CD14-positive monocyte (primary cell): ENCODE results near the gene GPR55. TPM values are rescaled to one million over a fixed set of nuclear protein-coding genes. Genes with fewer than 3 reads are reported as not detected.

ENCODE experiments used
- DNase-seq, 3 donors: peaks; one replicate each; pipeline ENCODE4 v3.0.0-alpha.2; 2011 to 2022
- H2AFZ ChIP-seq: 2 replicates; pipeline ENCODE4 v1.6.0; 2012; ENCODE audit warnings: mild to moderate bottlenecking, low read depth, low read length, inconsistent platforms; ENCODE audit not compliant: insufficient read depth, poor library complexity, severe bottlenecking
- H3K27ac ChIP-seq, 2 donors: 1 replicate in 1 of 2; 2 replicates in 1 of 2; pipeline ENCODE4 v1.5.1; 2012 to 2013; ENCODE audit warnings: low read length in 2 of 2, control low read depth in 1 of 2, inconsistent platforms in 1 of 2, low read depth in 1 of 2, mild to moderate bottlenecking in 1 of 2
- H3K27me3 ChIP-seq, 2 donors: one replicate each; pipeline versions ENCODE4 v1.6.0 to v1.6.1; 2011 to 2013; ENCODE audit warnings: low read length in 2 of 2; ENCODE audit not compliant: control insufficient read depth in 2 of 2, insufficient read depth in 2 of 2
- H3K36me3 ChIP-seq, 2 donors: replicated peaks in 1 of 2; 1 replicate in 1 of 2; 2 replicates in 1 of 2; pipeline versions ENCODE4 v1.5.1 to v1.6.1; 2012 to 2013; ENCODE audit warnings: low read length in 2 of 2, control low read depth in 1 of 2, inconsistent platforms in 1 of 2, mild to moderate bottlenecking in 1 of 2; ENCODE audit not compliant: insufficient read depth in 2 of 2, control insufficient read depth in 1 of 2
- H3K4me1 ChIP-seq, 2 donors: 1 replicate in 1 of 2; 2 replicates in 1 of 2; pipeline versions ENCODE4 v1.5.1 to v1.6.1; 2012 to 2013; ENCODE audit warnings: low read length in 2 of 2, control low read depth in 1 of 2, inconsistent platforms in 1 of 2, mild to moderate bottlenecking in 1 of 2, moderate library complexity in 1 of 2; ENCODE audit not compliant: insufficient read depth in 2 of 2, control insufficient read depth in 1 of 2
- H3K4me2 ChIP-seq: replicated peaks from 2 replicates; pipeline ENCODE3; 2012; ENCODE audit warnings: low read length, moderate library complexity, mild to moderate bottlenecking; ENCODE audit not compliant: poor library complexity, severe bottlenecking; ENCODE audit errors: extremely low read depth
- H3K4me3 ChIP-seq, 3 experiments: fragments of 200-600 bp in 1 of 3; sonication (generic) in 1 of 3; replicated peaks in 1 of 3; 1 replicate in 2 of 3; 2 replicates in 1 of 3; pipeline ENCODE4 v1.5.1; 2011 to 2013; ENCODE audit warnings: low read length in 3 of 3, mild to moderate bottlenecking in 3 of 3, control low read depth in 2 of 3, low read depth in 2 of 3, inconsistent platforms in 1 of 3, moderate library complexity in 1 of 3
- H3K79me2 ChIP-seq: 2 replicates; pipeline ENCODE4 v1.6.0; 2012; ENCODE audit warnings: mild to moderate bottlenecking, control low read depth, inconsistent platforms, low read length, moderate library complexity; ENCODE audit not compliant: insufficient read depth
- H3K9ac ChIP-seq: 2 replicates; pipeline ENCODE4 v1.6.0; 2017; ENCODE audit warnings: low read length, mild to moderate bottlenecking; ENCODE audit not compliant: insufficient read depth, poor library complexity, severe bottlenecking
- H3K9me3 ChIP-seq, 2 donors: replicated peaks in 1 of 2; 1 replicate in 1 of 2; 2 replicates in 1 of 2; pipeline versions ENCODE4 v1.5.1 to v1.6.1; 2012 to 2013; ENCODE audit warnings: low read length in 2 of 2, control low read depth in 1 of 2; ENCODE audit not compliant: control insufficient read depth in 1 of 2, insufficient read depth in 1 of 2
- H4K20me1 ChIP-seq: 2 replicates; pipeline ENCODE4 v1.6.0; 2012; ENCODE audit warnings: mild to moderate bottlenecking, low read length, control low read depth, moderate library complexity; ENCODE audit not compliant: insufficient read depth
- H3K27ac Mint-ChIP-seq, 7 donors: one replicate each; pipeline ENCODE4 v1.8.0; 2020; ENCODE audit warnings: mild to moderate bottlenecking in 7 of 7, mixed read lengths in 7 of 7, moderate library complexity in 6 of 7, inconsistent platforms in 2 of 7
- H3K27me3 Mint-ChIP-seq, 3 donors: one replicate each; pipeline ENCODE4 v1.8.0; 2021 to 2022; ENCODE audit warnings: low read depth in 3 of 3, mild to moderate bottlenecking in 3 of 3, mixed read lengths in 3 of 3, moderate library complexity in 3 of 3, inconsistent platforms in 1 of 3
- H3K36me3 Mint-ChIP-seq, 2 donors: one replicate each; pipeline ENCODE4 v1.8.0; 2020; ENCODE audit warnings: mixed read lengths in 2 of 2, inconsistent platforms in 1 of 2, mild to moderate bottlenecking in 1 of 2
- H3K4me1 Mint-ChIP-seq: one replicate; pipeline ENCODE4 v1.8.0; 2020; ENCODE audit warnings: mild to moderate bottlenecking, mixed read lengths
- H3K4me3 Mint-ChIP-seq, 2 donors: one replicate each; pipeline ENCODE4 v1.8.0; 2020; ENCODE audit warnings: mild to moderate bottlenecking in 2 of 2, mixed read lengths in 2 of 2, moderate library complexity in 1 of 2
- H3K9me3 Mint-ChIP-seq, 7 donors: one replicate each; pipeline ENCODE4 v1.8.0; 2020 to 2022; ENCODE audit warnings: mixed read lengths in 7 of 7, mild to moderate bottlenecking in 6 of 7, moderate library complexity in 6 of 7, inconsistent platforms in 2 of 7
- WGBS: methylation state at CpG from one replicate; pipeline ENCODE4 v1.1.5; 2013; ENCODE audit warnings: missing lambda C conversion rate; ENCODE audit not compliant: insufficient coverage; 5-methylcytosine and 5-hydroxymethylcytosine counted together
- intact Hi-C, 2 donors: fragments of 100-400 bp; cut with micrococcal nuclease; formaldehyde crosslinking; loops; one replicate each; pipeline versions ENCODE4 v1.15.0 to v1.15.1; 2023
- polyA plus RNA-seq, 3 donors: library from polyadenylated mRNA; depleted of rRNA in 1 of 3; unstranded in 2 of 3; stranded (reverse) in 1 of 3; fragments of 300-500 nt in 2 of 3; fragments of >200 nt in 1 of 3; fragmentation: Illumina TruSeq in 2 of 3; gene quantifications; 1 replicate in 2 of 3; 2 replicates in 1 of 3; pipeline ENCODE4 v1.2.3, GENCODE V29; 2012 to 2021
- TF ChIP-seq, protein P1 (sequence below): fragments of 200-600 bp; IDR thresholded peaks from one replicate; pipeline ENCODE4 v1.8.0; 2022; ENCODE audit warnings: antibody characterized with exemption, mild to moderate bottlenecking

The GPR55 gene
- polyA plus RNA-seq, 3 donors: 0.11 to 0.12 TPM; not detected in 1

DNA sequence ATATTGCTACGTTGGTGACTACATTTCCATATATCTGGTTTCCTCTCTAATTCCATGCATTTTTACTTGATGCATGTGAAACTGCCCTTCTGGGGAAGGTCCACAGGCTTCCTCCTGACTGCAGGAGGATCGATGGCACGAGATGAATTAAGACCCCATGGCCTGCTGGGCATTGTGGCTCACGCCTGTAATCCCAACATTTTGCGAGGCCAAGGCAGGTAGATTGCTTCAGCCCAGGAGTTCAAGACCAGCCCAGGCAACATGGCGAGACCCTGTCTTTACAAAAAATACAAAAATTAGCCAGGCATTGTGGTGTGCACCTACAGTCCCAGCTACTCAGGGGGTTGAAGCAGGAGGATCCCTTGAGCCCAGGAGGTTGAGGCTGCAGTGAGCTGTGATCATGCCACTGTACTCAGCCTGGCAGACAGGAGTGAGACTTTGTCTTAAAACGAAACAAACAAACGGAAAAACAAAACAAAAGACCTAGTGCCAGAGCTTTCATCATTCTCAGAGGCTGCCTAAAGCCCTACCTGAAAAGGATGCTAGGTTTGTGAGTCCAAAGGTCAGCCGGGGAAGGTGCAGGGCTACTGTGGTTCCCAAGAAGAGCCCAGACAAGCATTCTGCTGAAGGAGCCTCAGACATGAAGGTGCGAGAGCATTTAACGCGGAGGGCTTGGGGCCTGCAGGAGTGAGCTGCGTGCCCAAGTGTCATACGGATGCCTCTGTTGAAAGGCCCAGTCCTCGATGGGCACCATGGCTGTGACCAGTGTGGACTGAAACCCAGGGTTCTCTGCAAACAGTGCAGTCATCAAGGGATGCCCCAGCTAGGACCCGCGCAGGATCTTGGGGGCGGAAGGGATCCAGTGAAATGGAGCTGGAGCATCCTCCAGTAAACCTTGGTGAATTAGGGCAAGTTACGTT is 21.6 kb downstream of the GPR55 start:
- Mint-ChIP-seq H3K4me1 (peaks cover 5% of the 10 kb centered on the region), H3K27me3 (peaks cover 1 to 6% (median 2%) of the 10 kb centered on the region in 3 donors), H3K9me3 (no peaks in the 10 kb centered on the region), H3K27ac (peak overlapping the region in 1 of 7 donors; percentile 16), H3K36me3 (no peaks in the 10 kb centered on the region), H3K4me3 (no peak overlapping the region)
- Histone ChIP-seq H3K9ac (no peak overlapping the region), H4K20me1 (no peaks in the 10 kb centered on the region), H3K79me2 (no peaks in the 10 kb centered on the region), H3K9me3 (no peaks in the 10 kb centered on the region), H2AFZ (no peak overlapping the region), H3K36me3 (no peaks in the 10 kb centered on the region), H3K4me1 (peaks cover 0 to 7% of the 10 kb centered on the region in 2 donors), H3K27ac (no peak overlapping the region), H3K4me3 (no peak overlapping the region), H3K27me3 (no peaks in the 10 kb centered on the region), H3K4me2 (no peak overlapping the region)
- TF ChIP-seq, protein P1, sequence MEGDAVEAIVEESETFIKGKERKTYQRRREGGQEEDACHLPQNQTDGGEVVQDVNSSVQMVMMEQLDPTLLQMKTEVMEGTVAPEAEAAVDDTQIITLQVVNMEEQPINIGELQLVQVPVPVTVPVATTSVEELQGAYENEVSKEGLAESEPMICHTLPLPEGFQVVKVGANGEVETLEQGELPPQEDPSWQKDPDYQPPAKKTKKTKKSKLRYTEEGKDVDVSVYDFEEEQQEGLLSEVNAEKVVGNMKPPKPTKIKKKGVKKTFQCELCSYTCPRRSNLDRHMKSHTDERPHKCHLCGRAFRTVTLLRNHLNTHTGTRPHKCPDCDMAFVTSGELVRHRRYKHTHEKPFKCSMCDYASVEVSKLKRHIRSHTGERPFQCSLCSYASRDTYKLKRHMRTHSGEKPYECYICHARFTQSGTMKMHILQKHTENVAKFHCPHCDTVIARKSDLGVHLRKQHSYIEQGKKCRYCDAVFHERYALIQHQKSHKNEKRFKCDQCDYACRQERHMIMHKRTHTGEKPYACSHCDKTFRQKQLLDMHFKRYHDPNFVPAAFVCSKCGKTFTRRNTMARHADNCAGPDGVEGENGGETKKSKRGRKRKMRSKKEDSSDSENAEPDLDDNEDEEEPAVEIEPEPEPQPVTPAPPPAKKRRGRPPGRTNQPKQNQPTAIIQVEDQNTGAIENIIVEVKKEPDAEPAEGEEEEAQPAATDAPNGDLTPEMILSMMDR: no peak
- no peak for DNase-seq
- intact Hi-C loops: loop anchor here in 1 of 2 donors (2.0 kb wide), 1 partner anchor 83 kb away; no protein-coding TSS in a partner anchor
- 88% methylated on average over 17 of the region's 19 CpGs for WGBS

DNA sequence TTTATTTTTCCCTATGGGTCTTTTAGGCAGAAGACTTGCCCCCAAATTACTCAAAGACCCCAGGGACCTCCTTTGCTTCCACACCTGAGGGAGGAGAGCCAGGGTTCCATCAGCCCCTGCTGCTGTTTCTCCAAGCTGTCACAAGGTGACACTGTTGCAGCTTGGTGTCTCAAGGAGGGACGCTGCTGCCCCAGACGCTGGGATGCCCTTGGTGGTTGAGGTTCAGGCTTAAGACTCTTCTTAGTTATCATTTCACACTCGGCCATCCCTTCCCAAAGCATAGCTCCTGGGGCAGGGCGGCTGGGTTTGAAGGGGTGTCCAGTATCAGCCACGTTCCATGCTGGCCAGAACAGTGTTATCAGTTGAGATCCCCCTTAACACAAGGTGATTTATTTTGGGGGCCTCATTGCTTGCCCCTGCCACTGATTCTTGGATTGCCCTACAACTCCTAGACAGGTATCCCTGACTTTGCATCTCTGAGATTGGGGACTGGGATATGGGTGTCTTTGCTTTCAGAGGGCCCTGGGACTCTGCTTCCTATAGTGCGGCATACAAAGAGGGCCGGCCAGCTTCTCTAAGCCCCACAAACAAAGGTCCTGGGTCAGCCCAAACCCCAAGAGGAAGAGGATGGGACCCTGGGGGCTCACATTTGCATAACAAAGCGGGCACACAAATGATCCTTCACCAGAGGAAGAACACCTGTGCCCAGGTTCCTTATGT is 22.7 kb downstream of the GPR55 start:
- no peaks in the 10 kb centered on the region for H3K9me3 Mint-ChIP-seq
- Histone ChIP-seq H3K27me3 (no peaks in the 10 kb centered on the region), H2AFZ (no peak overlapping the region), H3K4me1 (no peaks in the 10 kb centered on the region), H4K20me1 (no peaks in the 10 kb centered on the region), H3K4me2 (no peak overlapping the region), H3K4me3 (no peak overlapping the region), H3K79me2 (no peaks in the 10 kb centered on the region), H3K27ac (no peak overlapping the region), H3K9me3 (no peaks in the 10 kb centered on the region), H3K36me3 (no peaks in the 10 kb centered on the region), H3K9ac (no peak overlapping the region)
- no peaks in the 10 kb centered on the region for H3K4me1 Mint-ChIP-seq
- TF ChIP-seq, protein P1: peak; percentile 96
- WGBS: 60% methylated on average over 1 of the region's 8 CpGs
- peak in 2 of 3 donors; percentile 14 to 44 for DNase-seq
- no peak overlapping the region for H3K4me3 Mint-ChIP-seq
- no peaks in the 10 kb centered on the region for H3K36me3 Mint-ChIP-seq
- intact Hi-C loops: loop anchor here (1.0 to 2.0 kb wide), 2 partner anchors 84 to 85 kb away; no protein-coding TSS in a partner anchor
- H3K27ac Mint-ChIP-seq: no peak overlapping the region
- peaks cover 1 to 6% (median 2%) of the 10 kb centered on the region in 3 donors for H3K27me3 Mint-ChIP-seq
